ENCODE results near the gene NUCKS1. TPM values are rescaled to one million over a fixed set of nuclear protein-coding genes. Genes with fewer than 3 reads are reported as not detected.
A peak's percentile ranks its signal among the peaks of the same experiment; 100 is the strongest.
"Not testable (repeated sequence)": the region's sequence is repeated elsewhere in the genome, so short reads cannot be mapped to it uniquely, and the experiment has no call there.

NUCKS1 gene
- total RNA-seq, 1 donor from 2014 or later, result 304 TPM

DNA sequence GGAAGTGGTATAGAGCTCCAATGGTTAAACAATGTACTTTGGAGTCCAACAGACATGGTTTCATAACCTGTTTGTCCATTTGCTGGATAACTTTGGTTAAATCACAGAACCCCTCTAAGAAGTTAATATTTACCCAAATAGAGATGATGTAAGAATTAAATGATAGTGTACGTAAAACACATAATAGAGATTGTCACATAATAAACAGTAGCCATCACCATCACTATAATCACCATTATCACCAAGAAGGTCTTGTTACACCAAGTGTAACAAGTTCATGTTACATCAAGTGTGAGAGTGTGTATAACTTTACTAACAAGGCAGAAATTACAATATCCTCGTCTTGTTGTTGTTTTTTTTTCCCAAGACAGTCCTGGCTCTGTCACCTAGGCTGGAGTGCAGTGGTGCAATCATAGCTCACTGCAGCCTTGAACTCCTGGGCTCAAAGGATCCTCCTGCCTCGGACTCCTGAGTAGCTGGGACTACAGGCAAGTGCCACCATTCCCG lies 23.3 kb downstream of the NUCKS1 start:
- no peak overlapping the region for H3K4me3 Mint-ChIP-seq
- TF ChIP-seq, protein P1, sequence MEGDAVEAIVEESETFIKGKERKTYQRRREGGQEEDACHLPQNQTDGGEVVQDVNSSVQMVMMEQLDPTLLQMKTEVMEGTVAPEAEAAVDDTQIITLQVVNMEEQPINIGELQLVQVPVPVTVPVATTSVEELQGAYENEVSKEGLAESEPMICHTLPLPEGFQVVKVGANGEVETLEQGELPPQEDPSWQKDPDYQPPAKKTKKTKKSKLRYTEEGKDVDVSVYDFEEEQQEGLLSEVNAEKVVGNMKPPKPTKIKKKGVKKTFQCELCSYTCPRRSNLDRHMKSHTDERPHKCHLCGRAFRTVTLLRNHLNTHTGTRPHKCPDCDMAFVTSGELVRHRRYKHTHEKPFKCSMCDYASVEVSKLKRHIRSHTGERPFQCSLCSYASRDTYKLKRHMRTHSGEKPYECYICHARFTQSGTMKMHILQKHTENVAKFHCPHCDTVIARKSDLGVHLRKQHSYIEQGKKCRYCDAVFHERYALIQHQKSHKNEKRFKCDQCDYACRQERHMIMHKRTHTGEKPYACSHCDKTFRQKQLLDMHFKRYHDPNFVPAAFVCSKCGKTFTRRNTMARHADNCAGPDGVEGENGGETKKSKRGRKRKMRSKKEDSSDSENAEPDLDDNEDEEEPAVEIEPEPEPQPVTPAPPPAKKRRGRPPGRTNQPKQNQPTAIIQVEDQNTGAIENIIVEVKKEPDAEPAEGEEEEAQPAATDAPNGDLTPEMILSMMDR (IDR thresholded peaks at IDR 0.05; ENCODE audit: unreplicated experiment), result no peak
- no peak for DNase-seq (ENCODE audit: low spot score in 2 of 2, unreplicated experiment in 2 of 2)
- H3K9me3 Mint-ChIP-seq, result no peaks in the 10 kb centered on the region
- no peaks in the 10 kb centered on the region for H3K27me3 Mint-ChIP-seq (ENCODE audit: low read depth)
- no peaks in the 10 kb centered on the region for H3K4me1 Mint-ChIP-seq
- peaks cover 29% of the 10 kb centered on the region for H3K36me3 Mint-ChIP-seq
- no peak overlapping the region for H3K27ac Mint-ChIP-seq

DNA sequence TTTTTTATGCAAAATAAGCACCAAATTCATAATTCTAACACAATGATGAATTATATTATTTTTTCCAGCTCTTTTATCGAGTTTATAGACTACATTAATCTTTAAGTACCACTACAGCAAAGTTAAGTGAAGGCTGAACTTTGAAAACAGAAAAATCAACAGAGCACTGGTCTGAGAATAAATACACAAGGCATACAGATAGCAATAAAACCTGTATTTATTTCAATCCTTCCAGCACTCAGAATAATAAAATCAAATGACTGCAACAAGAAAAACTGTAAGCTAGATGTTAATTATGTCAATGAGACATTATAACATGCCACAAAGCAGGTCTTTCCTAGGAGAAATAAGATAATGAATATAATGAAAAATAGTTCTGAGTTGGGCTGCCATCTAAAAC lies 24.5 kb downstream of the NUCKS1 start:
- no peak for DNase-seq (ENCODE audit: low spot score in 2 of 2, unreplicated experiment in 2 of 2)
- Mint-ChIP-seq H3K4me1 (no peaks in the 10 kb centered on the region), H3K27ac (peak overlapping the region; percentile 17), H3K27me3 (ENCODE audit: low read depth) (no peaks in the 10 kb centered on the region), H3K4me3 (no peak overlapping the region), H3K36me3 (peaks cover 32% of the 10 kb centered on the region), H3K9me3 (no peaks in the 10 kb centered on the region)
- TF ChIP-seq, protein P1 (IDR thresholded peaks at IDR 0.05; ENCODE audit: unreplicated experiment), result no peak

DNA sequence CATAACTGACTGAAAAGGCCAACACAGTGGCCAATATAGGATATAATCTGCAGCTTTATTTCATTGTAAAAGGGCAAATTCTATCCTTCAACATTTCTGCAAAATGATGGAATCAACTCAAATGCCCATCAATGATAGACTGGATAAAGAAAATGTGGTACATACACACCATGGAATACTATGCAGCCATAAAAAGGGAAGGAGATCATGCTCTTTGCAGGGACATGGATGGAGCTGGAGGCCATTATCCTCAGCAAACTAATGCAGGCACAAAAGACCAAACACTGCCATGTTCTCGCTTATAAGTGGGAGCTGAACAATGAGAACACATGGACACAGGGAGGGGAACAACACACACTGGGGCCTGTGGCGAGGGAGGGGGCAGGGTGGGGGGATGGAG lies 29.2 kb downstream of the NUCKS1 start:
- DNase-seq (ENCODE audit: low spot score in 2 of 2, unreplicated experiment in 2 of 2); H3K27ac Mint-ChIP-seq; H3K27me3 Mint-ChIP-seq (ENCODE audit: low read depth); H3K4me3 Mint-ChIP-seq; H3K9me3 Mint-ChIP-seq; H3K4me1 Mint-ChIP-seq: not testable (repeated sequence)
- H3K36me3 Mint-ChIP-seq, result peaks cover 45% of the 10 kb centered on the region

DNA sequence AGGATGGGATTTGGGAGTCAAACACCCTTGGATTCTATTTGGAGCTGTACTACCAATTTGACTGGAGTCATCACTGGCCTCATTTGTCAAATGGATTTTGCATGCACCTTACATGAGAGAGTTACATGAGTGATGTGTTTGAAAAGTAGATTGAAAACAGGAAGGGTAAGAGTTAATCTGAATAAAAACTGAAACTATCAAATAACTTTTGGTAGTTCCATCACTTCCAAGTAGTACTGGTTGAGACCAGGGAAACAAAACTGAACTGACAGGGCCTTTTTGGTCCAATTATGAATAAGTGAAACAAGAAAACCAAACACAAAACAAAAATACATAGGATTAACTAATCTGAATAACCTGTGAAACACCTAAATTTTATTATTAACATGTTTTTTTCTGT lies 30.2 kb downstream of the NUCKS1 start:
- TF ChIP-seq, protein P1 (IDR thresholded peaks at IDR 0.05; ENCODE audit: unreplicated experiment), result no peak
- Mint-ChIP-seq H3K4me3 (no peak overlapping the region), H3K36me3 (peaks cover 51% of the 10 kb centered on the region), H3K4me1 (peaks cover 2% of the 10 kb centered on the region), H3K27me3 (ENCODE audit: low read depth) (no peaks in the 10 kb centered on the region), H3K27ac (no peak overlapping the region), H3K9me3 (no peaks in the 10 kb centered on the region)
- no peak for DNase-seq (ENCODE audit: low spot score in 2 of 2, unreplicated experiment in 2 of 2)

DNA sequence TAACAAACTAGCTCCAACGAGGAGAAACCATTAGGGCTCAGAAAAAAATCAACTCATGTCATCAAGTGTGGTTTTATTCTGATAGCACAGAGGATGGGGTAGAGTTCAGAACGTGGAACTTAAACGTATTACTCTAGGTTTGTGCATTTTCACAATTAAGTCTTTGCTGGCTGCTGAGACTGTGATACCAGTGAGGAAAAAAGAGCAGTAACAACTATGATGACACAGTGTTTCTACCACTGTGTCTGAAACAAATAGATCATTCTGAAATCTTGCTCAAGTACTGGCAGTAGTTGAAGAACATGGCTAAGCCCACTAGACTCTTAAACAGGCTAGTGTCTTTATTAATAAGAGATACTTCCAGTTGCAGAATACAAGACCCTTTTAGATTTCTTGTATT lies 31.0 kb downstream of the NUCKS1 start:
- H3K36me3 Mint-ChIP-seq, result peaks cover 51% of the 10 kb centered on the region
- H3K4me1 Mint-ChIP-seq, result peaks cover 4% of the 10 kb centered on the region
- no peaks in the 10 kb centered on the region for H3K27me3 Mint-ChIP-seq (ENCODE audit: low read depth)
- TF ChIP-seq, protein P1 (IDR thresholded peaks at IDR 0.05; ENCODE audit: unreplicated experiment), result no peak
- no peak overlapping the region for H3K4me3 Mint-ChIP-seq
- no peaks in the 10 kb centered on the region for H3K9me3 Mint-ChIP-seq
- no peak overlapping the region for H3K27ac Mint-ChIP-seq
- no peak for DNase-seq (ENCODE audit: low spot score in 2 of 2, unreplicated experiment in 2 of 2)

DNA sequence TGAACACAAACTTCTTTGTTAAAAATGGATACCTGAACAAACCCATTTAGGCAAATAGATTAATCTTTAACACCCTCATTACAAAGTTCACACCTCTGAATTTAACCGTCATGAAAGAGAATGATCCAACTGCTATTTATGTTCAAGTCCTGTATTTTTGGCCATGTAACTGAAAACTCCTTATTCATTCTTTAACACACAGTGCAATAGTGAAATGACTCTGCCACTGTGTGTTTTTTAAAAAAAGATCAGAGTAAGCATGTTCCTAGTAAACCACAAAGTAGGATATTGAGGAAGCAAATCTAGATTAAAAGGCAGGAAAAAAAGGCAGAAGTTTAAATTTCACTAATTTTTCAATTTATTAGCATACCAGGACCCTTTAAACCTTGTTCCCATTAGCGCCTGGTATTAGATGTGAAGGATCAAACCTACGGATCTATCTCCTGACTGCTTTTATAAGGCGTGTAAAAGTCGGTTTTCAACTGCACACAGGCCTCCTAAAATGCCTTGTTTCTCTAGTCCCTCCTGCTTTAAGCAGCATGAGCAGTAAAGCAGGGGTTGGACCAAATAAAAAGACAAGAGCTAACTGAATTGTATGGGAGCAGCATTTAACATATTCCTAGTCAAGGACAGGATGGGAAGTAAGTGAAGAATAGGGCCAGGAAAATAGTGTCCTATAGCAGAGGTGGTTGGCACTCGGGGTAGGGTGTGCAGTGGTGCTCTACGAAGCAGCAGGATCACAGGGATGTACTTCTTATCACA lies 33.4 kb downstream of the NUCKS1 start:
- Mint-ChIP-seq H3K27me3 (ENCODE audit: low read depth) (no peaks in the 10 kb centered on the region), H3K9me3 (no peaks in the 10 kb centered on the region), H3K4me1 (peaks cover 9% of the 10 kb centered on the region), H3K27ac (peak overlapping the region; percentile 55), H3K4me3 (no peak overlapping the region), H3K36me3 (peaks cover 44% of the 10 kb centered on the region)
- TF ChIP-seq, protein P1 (IDR thresholded peaks at IDR 0.05; ENCODE audit: unreplicated experiment), result no peak
- DNase-seq (ENCODE audit: low spot score in 2 of 2, unreplicated experiment in 2 of 2), result no peak
